ENCODE data around the gene GRIA1. TPM values are rescaled to one million over a fixed set of nuclear protein-coding genes. Genes with fewer than 3 reads are reported as not detected.

The GRIA1 gene
- total and polyA plus RNA-seq, 2 of the 13 experiments (the other 11 are each of a cell fraction or from before 2014, with no cell fraction given), result not detected

DNA sequence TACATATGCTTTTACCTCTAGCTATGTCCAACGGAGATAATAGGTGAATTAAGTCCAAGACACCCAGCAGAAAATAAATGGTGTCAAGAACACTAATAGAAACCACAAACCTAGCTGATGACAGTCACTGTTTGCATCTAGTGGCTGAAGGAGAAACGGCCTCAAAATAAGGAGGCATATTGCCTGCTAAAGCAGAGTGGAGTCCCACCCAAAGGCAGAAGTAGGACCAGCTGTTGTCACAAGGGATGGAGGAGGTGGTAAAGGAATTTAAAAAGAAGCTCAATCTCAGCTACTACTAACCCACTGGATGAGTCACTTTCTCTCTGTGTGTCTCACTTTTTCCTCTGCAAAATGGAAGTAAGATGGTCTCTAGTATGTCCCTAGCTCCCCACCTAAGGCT is 224.3 kb downstream of the GRIA1 start:
- Histone ChIP-seq H3K4me3 (replicated peaks in 1 of 3; ENCODE audit: insufficient read depth in 1 of 3, low read depth in 2 of 3, low read length in 3 of 3) (no peak overlapping the region), H3K4me1 (ENCODE audit: insufficient read depth, low read length) (no peaks in the 10 kb centered on the region), H3K4me2 (ENCODE audit: low read depth, low read length) (no peak overlapping the region), H4K20me1 (ENCODE audit: insufficient read depth, low read length) (no peaks in the 10 kb centered on the region), H2AFZ (ENCODE audit: low read length) (no peak overlapping the region), H3K9ac (ENCODE audit: insufficient read depth, low read depth, low read length) (no peak overlapping the region), H3K27me3 (ENCODE audit: control insufficient read depth in 1 of 2, insufficient read depth in 2 of 2, low read length in 2 of 2) (no peaks in the 10 kb centered on the region), H3K36me3 (replicated peaks in 1 of 2; ENCODE audit: control insufficient read depth in 1 of 2, insufficient read depth in 2 of 2, low read length in 2 of 2) (no peaks in the 10 kb centered on the region), H3K79me2 (ENCODE audit: insufficient read depth, low read length) (no peaks in the 10 kb centered on the region), H3K9me3 (ENCODE audit: low read length) (no peaks in the 10 kb centered on the region), H3K27ac (ENCODE audit: extremely low read length, insufficient read depth, low read length) (no peak overlapping the region)
- ATAC-seq (no peak), FAIRE-seq (no peak), DNase-seq (ENCODE audit: low spot score) (no peak)
- intact Hi-C loops (cut with micrococcal nuclease; ENCODE audit: unreplicated experiment), result no loop called here
- in situ Hi-C loops (cut with HindIII; ENCODE audit: extremely low pct_ligation_motif_present, low pct_unique_long_range_greater_than_20kb), result no loop called here
- CTCF ChIA-PET (ENCODE audit: low intra/inter-chr PET ratio, low total read pairs), result no interaction called here
- BruUV-seq (replicated peaks), result no TSS peak
- POLR2A ChIA-PET, result no interaction called here
- TF ChIP-seq NR1H2 (CRISPR knock-in tag; IDR thresholded peaks at IDR 0.05; ENCODE audit: borderline replicate concordance, low read depth), result no peak
- WGBS (ENCODE audit: low lambda C conversion rate), result 0% methylated on average over 2 of the region's 2 CpGs

DNA sequence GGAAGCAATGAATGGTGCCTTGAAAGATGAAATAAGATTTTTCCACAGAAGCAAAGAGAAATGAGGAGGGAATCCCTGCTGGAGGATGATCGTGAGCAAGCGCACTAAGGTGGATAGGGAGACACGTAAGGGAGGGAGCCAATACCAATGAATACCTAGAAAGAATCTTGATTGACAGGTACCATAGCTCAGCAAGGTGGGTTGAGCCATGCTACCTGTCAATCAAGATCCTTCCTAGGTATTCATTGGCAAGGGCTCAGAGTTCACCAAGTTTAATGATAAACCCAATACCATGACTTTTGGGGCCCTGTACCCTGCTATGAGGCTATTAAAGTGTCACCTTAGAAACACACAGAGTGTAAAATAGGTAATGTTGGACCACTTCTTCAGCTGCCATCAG is 226.8 kb downstream of the GRIA1 start:
- H3K4me1 ChIP-seq (ENCODE audit: insufficient read depth, low read length), result no peaks in the 10 kb centered on the region
- H4K20me1 ChIP-seq (ENCODE audit: insufficient read depth, low read length), result no peaks in the 10 kb centered on the region
- in situ Hi-C loops (cut with HindIII; ENCODE audit: extremely low pct_ligation_motif_present, low pct_unique_long_range_greater_than_20kb) (no loop called here), intact Hi-C loops (cut with micrococcal nuclease; ENCODE audit: unreplicated experiment) (no loop called here)
- no peak for FAIRE-seq
- H3K27ac ChIP-seq (ENCODE audit: extremely low read length, insufficient read depth, low read length), result no peak overlapping the region
- no peak overlapping the region for H3K9ac ChIP-seq (ENCODE audit: insufficient read depth, low read depth, low read length)
- H3K9me3 ChIP-seq (ENCODE audit: low read length), result no peaks in the 10 kb centered on the region
- H3K4me3 ChIP-seq (replicated peaks in 1 of 3; ENCODE audit: insufficient read depth in 1 of 3, low read depth in 2 of 3, low read length in 3 of 3), result no peak overlapping the region
- H3K4me2 ChIP-seq (ENCODE audit: low read depth, low read length), result no peak overlapping the region
- no peak for ATAC-seq
- no peak overlapping the region for H2AFZ ChIP-seq (ENCODE audit: low read length)
- WGBS (ENCODE audit: low lambda C conversion rate), result 82% methylated on average over 3 of the region's 3 CpGs
- no peaks in the 10 kb centered on the region for H3K79me2 ChIP-seq (ENCODE audit: insufficient read depth, low read length)
- no peaks in the 10 kb centered on the region for H3K27me3 ChIP-seq (ENCODE audit: control insufficient read depth in 1 of 2, insufficient read depth in 2 of 2, low read length in 2 of 2)
- DNase-seq (ENCODE audit: low spot score), result no peak
- no peaks in the 10 kb centered on the region for H3K36me3 ChIP-seq (replicated peaks in 1 of 2; ENCODE audit: control insufficient read depth in 1 of 2, insufficient read depth in 2 of 2, low read length in 2 of 2)
- CTCF ChIA-PET (ENCODE audit: low intra/inter-chr PET ratio, low total read pairs), result no interaction called here
- POLR2A ChIA-PET, result no interaction called here
- no TSS peak for BruUV-seq (replicated peaks)
- TF ChIP-seq MTF2 (CRISPR knock-in tag; IDR thresholded peaks at IDR 0.05; ENCODE audit: borderline replicate concordance), result no peak
- TF ChIP-seq, protein P1, sequence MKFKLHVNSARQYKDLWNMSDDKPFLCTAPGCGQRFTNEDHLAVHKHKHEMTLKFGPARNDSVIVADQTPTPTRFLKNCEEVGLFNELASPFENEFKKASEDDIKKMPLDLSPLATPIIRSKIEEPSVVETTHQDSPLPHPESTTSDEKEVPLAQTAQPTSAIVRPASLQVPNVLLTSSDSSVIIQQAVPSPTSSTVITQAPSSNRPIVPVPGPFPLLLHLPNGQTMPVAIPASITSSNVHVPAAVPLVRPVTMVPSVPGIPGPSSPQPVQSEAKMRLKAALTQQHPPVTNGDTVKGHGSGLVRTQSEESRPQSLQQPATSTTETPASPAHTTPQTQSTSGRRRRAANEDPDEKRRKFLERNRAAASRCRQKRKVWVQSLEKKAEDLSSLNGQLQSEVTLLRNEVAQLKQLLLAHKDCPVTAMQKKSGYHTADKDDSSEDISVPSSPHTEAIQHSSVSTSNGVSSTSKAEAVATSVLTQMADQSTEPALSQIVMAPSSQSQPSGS (CRISPR knock-in tag; IDR thresholded peaks at IDR 0.05), result no peak
- TF ChIP-seq ZNF547 (CRISPR knock-in tag; IDR thresholded peaks at IDR 0.05), result no peak
- TF ChIP-seq, protein P2, sequence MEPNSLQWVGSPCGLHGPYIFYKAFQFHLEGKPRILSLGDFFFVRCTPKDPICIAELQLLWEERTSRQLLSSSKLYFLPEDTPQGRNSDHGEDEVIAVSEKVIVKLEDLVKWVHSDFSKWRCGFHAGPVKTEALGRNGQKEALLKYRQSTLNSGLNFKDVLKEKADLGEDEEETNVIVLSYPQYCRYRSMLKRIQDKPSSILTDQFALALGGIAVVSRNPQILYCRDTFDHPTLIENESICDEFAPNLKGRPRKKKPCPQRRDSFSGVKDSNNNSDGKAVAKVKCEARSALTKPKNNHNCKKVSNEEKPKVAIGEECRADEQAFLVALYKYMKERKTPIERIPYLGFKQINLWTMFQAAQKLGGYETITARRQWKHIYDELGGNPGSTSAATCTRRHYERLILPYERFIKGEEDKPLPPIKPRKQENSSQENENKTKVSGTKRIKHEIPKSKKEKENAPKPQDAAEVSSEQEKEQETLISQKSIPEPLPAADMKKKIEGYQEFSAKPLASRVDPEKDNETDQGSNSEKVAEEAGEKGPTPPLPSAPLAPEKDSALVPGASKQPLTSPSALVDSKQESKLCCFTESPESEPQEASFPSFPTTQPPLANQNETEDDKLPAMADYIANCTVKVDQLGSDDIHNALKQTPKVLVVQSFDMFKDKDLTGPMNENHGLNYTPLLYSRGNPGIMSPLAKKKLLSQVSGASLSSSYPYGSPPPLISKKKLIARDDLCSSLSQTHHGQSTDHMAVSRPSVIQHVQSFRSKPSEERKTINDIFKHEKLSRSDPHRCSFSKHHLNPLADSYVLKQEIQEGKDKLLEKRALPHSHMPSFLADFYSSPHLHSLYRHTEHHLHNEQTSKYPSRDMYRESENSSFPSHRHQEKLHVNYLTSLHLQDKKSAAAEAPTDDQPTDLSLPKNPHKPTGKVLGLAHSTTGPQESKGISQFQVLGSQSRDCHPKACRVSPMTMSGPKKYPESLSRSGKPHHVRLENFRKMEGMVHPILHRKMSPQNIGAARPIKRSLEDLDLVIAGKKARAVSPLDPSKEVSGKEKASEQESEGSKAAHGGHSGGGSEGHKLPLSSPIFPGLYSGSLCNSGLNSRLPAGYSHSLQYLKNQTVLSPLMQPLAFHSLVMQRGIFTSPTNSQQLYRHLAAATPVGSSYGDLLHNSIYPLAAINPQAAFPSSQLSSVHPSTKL (CRISPR knock-in tag; IDR thresholded peaks at IDR 0.05), result no peak
- no peak for TF ChIP-seq ZNF337 (CRISPR knock-in tag; IDR thresholded peaks at IDR 0.05; ENCODE audit: borderline replicate concordance, low read depth)
- no peak for TF ChIP-seq RFXANK (CRISPR knock-in tag; IDR thresholded peaks at IDR 0.05)
